Common myeloid progenitor, CD34-positive (primary cell): ENCODE results near the gene RASL10B.
A peak's percentile ranks its signal among the peaks of the same experiment; 100 is the strongest.

Experiments
- CTCF ChIA-PET: fragments of 350-600 bp; sonication (Branson Sonifier 250); formaldehyde crosslinking; loops from one replicate; lab custom pipeline; 2021; ENCODE audit warnings: antibody characterized with exemption; lab: Charles Lee
- POLR2A ChIA-PET: fragments of 350-600 bp; sonication (Branson Sonifier 250); formaldehyde crosslinking; loops from one replicate; lab custom pipeline; 2021; ENCODE audit warnings: antibody characterized with exemption; lab: Charles Lee
- DNase-seq, 3 donors: peaks; one replicate each; pipeline versions ENCODE4 v3.0.0 to v3.0.0-alpha.2; 2013
- H3K27ac ChIP-seq, 2 experiments: 1 replicate in 1 of 2; 2 replicates in 1 of 2; pipeline ENCODE4 v1.7.0; 2013; ENCODE audit warnings: inconsistent platforms in 2 of 2, low read length in 2 of 2, mild to moderate bottlenecking in 2 of 2, low read depth in 1 of 2, moderate library complexity in 1 of 2; ENCODE audit not compliant: severe bottlenecking in 2 of 2, insufficient read depth in 1 of 2, poor library complexity in 1 of 2
- H3K27me3 ChIP-seq, 5 experiments: replicated peaks in 2 of 5; 1 replicate in 3 of 5; 2 replicates in 2 of 5; pipeline versions ENCODE4 v1.6.1 to v1.7.0; 2013; ENCODE audit warnings: low read length in 4 of 5, mild to moderate bottlenecking in 2 of 5, moderate library complexity in 2 of 5, inconsistent platforms in 1 of 5; ENCODE audit not compliant: insufficient read depth in 5 of 5, control insufficient read depth in 4 of 5
- H3K36me3 ChIP-seq, 4 experiments: 1 replicate in 2 of 4; 2 replicates in 2 of 4; pipeline versions ENCODE4 v1.6.1 to v1.7.0; 2013; ENCODE audit warnings: low read length in 3 of 4, control low read depth in 1 of 4, mild to moderate bottlenecking in 1 of 4; ENCODE audit not compliant: control insufficient read depth in 4 of 4, insufficient read depth in 4 of 4
- H3K4me1 ChIP-seq, 4 experiments: 1 replicate in 3 of 4; 2 replicates in 1 of 4; pipeline versions ENCODE4 v1.6.1 to v1.7.1; 2013; ENCODE audit warnings: low read length in 3 of 4, mild to moderate bottlenecking in 3 of 4, control low read depth in 1 of 4, inconsistent platforms in 1 of 4, moderate library complexity in 1 of 4; ENCODE audit not compliant: control insufficient read depth in 4 of 4, insufficient read depth in 4 of 4; ENCODE audit errors: control extremely low read depth in 1 of 4
- H3K4me3 ChIP-seq, 7 experiments: 1 replicate in 4 of 7; 2 replicates in 3 of 7; pipeline versions ENCODE4 v1.5.1 to v1.7.0; 2013; ENCODE audit warnings: mild to moderate bottlenecking in 7 of 7, low read length in 6 of 7, moderate library complexity in 6 of 7, inconsistent platforms in 2 of 7, low read depth in 2 of 7, control low read depth in 1 of 7; ENCODE audit not compliant: insufficient read depth in 4 of 7, control insufficient read depth in 1 of 7; ENCODE audit errors: extremely low read depth in 1 of 7
- H3K9me3 ChIP-seq, 5 experiments: 1 replicate in 4 of 5; 2 replicates in 1 of 5; pipeline versions ENCODE4 v1.6.1 to v1.7.1; 2013; ENCODE audit warnings: low read length in 4 of 5, mild to moderate bottlenecking in 2 of 5, inconsistent platforms in 1 of 5, low read depth in 1 of 5, moderate library complexity in 1 of 5; ENCODE audit not compliant: control insufficient read depth in 4 of 5, insufficient read depth in 2 of 5; ENCODE audit errors: control extremely low read depth in 1 of 5
- WGBS: methylation state at CpG from one replicate; pipeline ENCODE4 v1.1.5; 2013; ENCODE audit not compliant: insufficient coverage; 5-methylcytosine and 5-hydroxymethylcytosine counted together

The RASL10B gene

DNA sequence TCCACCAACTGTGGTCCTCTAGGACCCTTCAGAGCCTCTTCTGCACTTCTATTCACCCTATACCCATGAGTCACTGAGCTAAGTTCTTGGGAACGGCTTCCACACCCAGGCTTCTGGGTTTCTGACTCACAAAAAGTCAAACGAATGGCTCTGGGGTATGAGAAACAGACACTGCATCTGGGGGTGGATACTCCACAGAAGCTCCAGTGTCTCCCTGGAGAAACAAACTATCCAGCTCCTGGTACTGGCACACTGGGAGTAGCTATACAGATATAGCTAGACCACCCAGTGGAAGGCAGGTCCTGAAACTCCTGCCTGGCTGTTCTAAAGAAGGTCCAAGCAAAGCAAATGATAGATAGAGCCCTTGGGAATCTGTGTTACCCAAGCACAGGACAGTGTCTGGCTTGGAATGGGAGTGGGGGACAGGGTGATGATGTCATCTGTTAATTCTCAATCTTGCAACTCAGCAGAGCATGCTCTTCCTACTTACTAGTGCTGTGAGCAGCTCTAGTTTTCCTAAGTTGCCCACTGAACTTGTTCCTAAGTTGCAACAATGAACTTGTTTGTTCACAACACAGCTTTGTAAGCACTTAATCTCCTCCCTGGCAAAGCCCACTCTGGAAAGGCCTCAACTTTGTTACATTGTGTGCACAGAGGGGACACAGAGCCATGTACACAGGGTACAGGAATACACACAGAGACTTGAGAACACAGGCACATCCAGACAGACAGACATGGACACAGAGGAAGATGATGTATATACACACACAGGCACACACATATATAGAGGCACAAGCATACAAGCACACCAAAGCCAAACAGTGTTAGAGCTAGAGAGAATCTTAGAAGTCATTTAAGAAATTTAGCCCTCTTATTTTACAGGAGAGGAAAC lies 57.3 kb downstream of the RASL10B start:
- peaks cover 0 to 5% (median 0%) of the 10 kb centered on the region in 4 experiments for H3K36me3 ChIP-seq
- H3K4me3 ChIP-seq: peak overlapping the region in 1 of 7 experiments; percentile 25
- peaks cover 6 to 30% (median 16%) of the 10 kb centered on the region in 4 experiments for H3K4me1 ChIP-seq
- no peak for DNase-seq
- no peaks in the 10 kb centered on the region for H3K9me3 ChIP-seq
- 100% methylated on average over 1 of the region's 2 CpGs for WGBS
- no peaks in the 10 kb centered on the region for H3K27me3 ChIP-seq
- ChIA-PET CTCF (interaction anchor here (0.7 to 3.9 kb wide), 11 partner anchors 9 to 31 kb away, joined by 3 to 19 read pairs (median 4); no protein-coding TSS in a partner anchor), POLR2A (interaction anchor here (1.3 kb wide), 1 partner anchor 25 kb away, joined by 3 read pairs; no protein-coding TSS in a partner anchor)
- no peak overlapping the region for H3K27ac ChIP-seq

DNA sequence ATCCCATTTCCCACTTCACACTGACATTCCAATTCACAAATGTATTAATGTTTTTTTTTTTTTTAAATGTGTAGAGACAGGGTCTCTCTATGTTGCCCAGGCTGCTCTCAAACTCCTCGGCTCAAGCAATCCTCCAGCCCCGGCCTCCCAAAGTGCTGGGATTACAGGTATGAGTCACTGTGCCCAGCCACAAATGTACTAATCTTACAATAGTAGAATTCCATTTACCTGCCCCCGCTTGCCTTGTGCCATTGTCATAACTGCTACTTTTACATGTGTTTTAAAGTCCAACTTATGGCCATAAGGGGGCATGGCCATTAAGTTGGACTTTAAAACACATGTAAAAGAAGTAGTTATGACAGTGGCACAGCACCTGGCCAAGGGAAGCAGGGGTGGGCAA lies 59.4 kb downstream of the RASL10B start:
- H3K27me3 ChIP-seq: no peaks in the 10 kb centered on the region
- POLR2A ChIA-PET: no interaction called here
- WGBS: 100% methylated on average over 3 of the region's 3 CpGs

DNA sequence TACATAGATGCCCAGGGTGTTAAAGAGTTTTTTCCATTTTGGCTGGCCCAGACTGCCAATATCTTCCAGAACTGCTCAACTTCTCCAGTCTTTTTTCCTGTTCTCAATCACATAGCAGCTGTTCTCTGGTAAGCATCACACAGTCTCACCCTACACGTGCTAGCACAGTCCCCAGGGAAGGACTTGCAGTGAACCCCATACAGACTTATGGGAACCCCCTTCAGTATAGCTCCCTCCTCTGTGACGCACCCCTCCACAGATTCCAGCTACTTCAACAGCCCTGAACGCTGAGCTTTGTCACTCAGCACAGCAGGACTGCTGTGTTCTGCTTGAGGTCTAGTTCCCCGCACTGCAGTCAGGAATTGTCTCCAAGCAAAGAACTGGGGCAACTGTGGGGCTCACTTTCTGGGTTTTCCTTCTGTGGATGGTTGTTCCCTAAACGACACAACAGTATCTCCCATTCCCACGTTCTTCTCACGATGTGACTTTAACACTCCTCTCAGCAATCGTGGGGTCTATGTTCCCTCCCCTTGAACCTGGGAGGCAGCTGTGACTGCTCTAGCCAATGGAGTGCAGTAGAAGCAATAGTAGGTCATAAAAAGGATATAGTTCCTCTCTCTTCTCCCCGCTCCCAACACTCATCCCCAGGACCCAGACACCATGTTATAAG lies 60.4 kb downstream of the RASL10B start:
- ChIA-PET CTCF (interaction anchor here (0.7 to 10.3 kb wide), 7 partner anchors 9 to 24 kb away, joined by 3 to 139 read pairs (median 5); no protein-coding TSS in a partner anchor), POLR2A (interaction anchor here (1.5 kb wide), 1 partner anchor 10 kb away, joined by 4 read pairs; no protein-coding TSS in a partner anchor)
- H3K27me3 ChIP-seq: no peaks in the 10 kb centered on the region
- no peaks in the 10 kb centered on the region for H3K36me3 ChIP-seq
- no peaks in the 10 kb centered on the region for H3K9me3 ChIP-seq
- H3K4me3 ChIP-seq: no peak overlapping the region
- peaks cover 4 to 42% (median 31%) of the 10 kb centered on the region in 4 experiments for H3K4me1 ChIP-seq
- H3K27ac ChIP-seq: no peak overlapping the region
- DNase-seq: no peak
- WGBS: 92% methylated on average over 6 of the region's 9 CpGs

More for the DNA sequence above, 59.4 kb downstream of the RASL10B start:
- DNase-seq: no peak
- Histone ChIP-seq H3K36me3 (no peaks in the 10 kb centered on the region), H3K27ac (no peak overlapping the region), H3K9me3 (no peaks in the 10 kb centered on the region), H3K4me1 (peaks cover 6 to 39% (median 27%) of the 10 kb centered on the region in 4 experiments), H3K4me3 (no peak overlapping the region)
- CTCF ChIA-PET: interaction anchor here (2.1 to 10.3 kb wide), 2 partner anchors 14 to 23 kb away, joined by 8 to 139 read pairs; no protein-coding TSS in a partner anchor
